ENCODE results near the gene CD3E.

- TF ChIP-seq POLR2AphosphoS5 (IDR thresholded peaks at IDR 0.05; ENCODE audit: borderline replicate concordance, low read depth, low read length) (no peak), EZH2 (IDR thresholded peaks at IDR 0.05) (no peak), FOXP2 (optimal IDR thresholded peaks at IDR 0.05; ENCODE audit: control extremely low read depth, extremely low read length, insufficient read depth) (no peak)
Observed at GRCh38 chr11:118267486-118267885, 37.0 kb upstream of the CD3E start.

Measured in SK-N-MC (cell line).